Stimulated activated CD4-positive, alpha-beta T cell treated with anti-CD3 and anti-CD28 coated beads, TNF-alpha, amount 100 ng/mL, for 48 hours (primary cell): Measurements from ENCODE around the gene DNAJC16.
A peak's percentile ranks its signal among the peaks of the same experiment; 100 is the strongest.
"Not testable (repeated sequence)": the region's sequence is repeated elsewhere in the genome, so short reads cannot be mapped to it uniquely, and the experiment has no call there.

ENCODE experiments used
- DNase-seq, 3 donors: peaks; one replicate each; pipeline ENCODE4 v3.0.0-alpha.2; 2020; ENCODE audit warnings: low read depth in 3 of 3

DNAJC16 gene

DNA sequence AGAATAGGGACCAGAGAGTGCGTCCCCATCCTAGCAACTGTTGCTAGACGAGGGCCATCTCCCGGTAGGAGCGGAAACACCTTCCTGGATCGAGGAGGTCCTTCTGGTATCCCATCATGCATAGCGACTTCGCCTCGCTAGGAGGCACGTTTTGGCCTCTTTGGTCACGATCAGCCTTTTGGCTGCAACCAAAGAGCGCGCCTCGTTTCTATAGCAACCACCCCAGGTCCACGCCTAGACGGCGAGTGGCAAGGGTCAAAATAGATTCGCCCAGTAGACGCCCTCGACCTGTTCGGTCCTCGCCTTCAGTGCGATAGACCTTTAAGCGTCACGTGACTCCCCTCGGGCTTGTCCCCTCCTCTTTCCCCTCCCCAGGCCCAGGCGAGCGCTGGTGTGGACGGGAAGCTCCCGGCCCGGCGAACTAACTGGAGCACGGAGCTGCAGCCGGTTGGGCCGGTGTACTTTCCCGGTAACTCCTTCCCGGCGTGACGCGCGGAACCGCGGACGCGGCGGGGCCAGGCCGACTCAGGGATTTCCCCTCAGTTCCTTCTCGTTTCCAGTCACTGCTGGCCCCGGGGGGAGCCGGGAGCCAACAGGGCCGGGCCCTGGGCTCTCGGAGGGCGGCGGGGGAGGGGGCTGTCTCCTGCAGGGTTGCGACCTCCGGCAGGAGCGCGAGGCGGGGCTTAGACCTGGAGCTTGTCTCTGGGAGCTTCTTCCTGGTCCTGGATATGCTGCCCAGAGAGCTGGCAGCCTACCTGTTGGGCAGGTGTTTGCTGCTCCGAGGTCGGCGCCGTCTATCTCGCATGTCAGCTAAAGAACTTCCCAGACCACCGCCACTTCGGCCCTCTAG is at the start of gene DNAJC16:
Gene DNAJC16 (plus strand): TSS at position 359 of the 850 bp plus-strand sequence. CDS start 2,258 bp downstream, outside the sequence.
- peak; percentile 94 to 98 (median 95) for DNase-seq

DNA sequence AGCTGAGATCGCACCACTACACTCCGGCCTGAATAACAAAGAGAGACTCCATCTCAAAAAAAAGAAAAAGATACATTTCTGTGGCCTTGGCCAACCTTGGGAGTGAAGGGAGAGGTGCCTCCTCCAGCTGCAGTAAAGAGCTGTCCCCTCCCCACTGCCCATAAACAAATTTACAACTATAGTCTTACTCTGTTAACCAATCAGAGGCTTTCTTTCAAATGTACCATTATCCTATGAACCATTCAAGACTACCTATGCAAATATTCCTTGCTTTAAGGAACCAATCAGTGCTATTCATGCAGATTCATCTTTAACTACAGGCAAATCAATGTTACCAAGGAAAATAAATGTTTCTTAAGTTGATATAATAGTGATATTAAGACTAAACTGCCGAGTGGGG is 49.7 kb upstream of the DNAJC16 start:
- no peak for DNase-seq

DNA sequence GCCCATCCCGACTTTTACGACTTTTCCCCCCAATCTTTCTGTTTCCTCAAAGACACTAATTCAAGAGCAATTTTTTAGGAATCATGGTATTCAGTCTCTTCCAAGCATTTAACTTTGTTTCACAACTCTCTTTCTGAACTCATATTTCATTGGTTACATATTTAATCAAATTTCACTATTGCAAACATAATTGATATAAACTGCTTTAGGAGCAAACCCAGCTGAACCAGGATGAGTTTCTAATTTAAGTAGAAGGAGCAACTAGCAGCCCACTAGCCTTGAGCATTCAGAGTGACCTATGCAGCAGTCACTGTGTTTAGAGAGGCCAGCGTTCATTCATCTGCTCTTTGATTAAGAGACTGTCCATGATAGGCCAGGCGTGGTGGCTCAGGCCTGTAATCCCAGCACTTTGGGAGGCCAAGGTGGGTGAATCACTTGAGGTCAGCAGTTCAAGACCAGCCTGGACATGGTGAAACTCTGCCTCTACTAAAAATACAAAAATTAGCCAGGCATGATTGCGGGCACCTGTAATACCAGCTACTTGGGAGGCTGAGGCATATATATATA is 48.9 kb upstream of the DNAJC16 start:
- no peak for DNase-seq

DNA sequence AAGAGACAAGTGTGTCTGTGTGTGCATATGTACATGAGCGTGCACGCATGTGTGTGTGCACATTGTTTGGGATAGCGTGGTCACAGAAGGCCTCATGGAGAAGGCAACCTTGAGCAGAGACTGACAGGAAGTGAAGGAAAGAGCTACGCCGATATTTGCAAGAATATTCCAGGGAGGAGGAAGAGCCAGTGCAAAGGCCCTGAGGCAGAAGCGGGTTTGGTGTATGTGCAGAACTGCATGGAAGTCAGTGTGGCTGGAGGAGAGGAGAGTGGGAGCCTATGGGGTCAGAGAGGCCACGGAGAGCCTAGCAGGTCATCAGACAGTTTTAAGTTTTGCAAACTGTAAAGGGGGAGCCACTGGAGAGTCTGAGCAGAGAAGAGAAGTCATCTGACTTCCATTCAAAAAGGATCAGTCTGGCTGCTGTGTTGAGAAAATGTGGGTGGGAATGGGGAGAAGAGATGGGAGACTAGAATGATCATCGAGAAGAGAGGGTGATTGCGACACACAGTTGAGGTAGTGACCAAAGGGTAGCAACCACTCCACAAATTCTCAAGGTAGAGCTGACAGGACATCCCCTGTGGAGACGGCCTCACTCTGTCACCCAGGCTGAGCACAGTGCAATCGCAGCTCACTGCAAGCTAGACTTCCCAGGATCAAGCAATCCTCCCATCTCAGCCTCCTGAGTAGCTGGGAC is 46.8 kb upstream of the DNAJC16 start:
- DNase-seq: no peak

DNA sequence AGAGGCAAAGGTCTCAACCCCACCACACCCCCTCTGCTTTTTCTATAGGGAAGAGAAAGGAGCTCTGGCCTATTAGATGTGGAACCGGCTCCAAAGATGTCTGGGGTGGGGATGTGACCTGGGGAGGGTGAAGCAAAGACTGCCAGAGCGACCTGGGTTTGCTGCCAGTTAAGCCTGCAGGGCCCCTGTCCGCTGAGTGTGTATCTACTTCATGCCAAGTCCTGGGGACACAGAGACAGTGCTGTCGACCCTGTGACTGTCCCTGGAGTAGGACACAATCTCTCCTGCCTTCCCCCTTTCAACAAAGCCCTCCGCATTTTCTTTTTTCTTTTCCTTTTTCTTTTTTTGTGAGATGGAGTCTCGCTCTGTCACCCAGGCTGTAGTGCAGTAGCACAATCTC is 44.2 kb upstream of the DNAJC16 start:
- not testable (repeated sequence) for DNase-seq

DNA sequence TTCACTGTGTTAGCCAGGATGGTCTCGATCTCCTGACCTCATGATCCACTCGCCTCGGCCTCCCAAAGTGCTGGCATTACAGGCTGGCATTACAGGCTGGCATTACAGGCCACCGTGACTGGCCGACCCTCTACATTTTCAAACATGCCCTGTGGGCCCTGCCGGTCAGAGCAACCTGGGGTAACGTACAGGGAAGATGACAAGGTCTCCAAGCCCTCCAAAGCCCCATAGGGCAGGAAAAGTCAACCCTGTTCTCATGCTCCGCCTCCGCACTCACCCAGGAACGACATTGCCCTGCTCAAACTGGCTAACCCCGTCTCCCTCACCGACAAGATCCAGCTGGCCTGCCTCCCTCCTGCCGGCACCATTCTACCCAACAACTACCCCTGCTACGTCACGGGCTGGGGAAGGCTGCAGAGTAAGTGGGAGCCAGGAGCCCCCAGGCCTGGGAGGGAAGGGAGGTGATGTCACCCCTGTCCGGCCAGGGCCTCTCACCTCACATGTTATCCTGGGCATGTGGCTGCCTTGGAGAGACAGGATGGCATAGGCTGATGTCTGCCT is 43.6 kb upstream of the DNAJC16 start:
- DNase-seq: not testable (repeated sequence)

DNA sequence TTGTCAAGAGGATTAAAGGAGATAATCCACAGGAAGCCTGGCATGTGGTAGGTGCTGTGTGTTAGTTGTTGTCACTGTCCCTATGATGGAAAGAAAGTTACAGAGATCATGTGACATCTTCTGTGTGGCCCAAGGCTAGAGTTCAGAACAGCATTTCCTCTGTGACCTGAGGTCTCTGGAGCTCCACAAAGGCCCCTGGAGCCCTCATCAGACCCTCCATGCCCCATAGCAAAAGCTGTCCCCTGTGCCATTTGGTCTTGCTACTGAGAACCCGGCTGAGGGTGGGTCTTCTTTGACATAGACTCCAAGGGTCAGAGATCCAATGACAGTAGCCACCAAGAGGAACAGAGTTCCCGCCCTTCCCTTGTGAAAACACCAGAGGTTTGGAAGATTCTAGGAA is 42.7 kb upstream of the DNAJC16 start:
- no peak for DNase-seq

DNA sequence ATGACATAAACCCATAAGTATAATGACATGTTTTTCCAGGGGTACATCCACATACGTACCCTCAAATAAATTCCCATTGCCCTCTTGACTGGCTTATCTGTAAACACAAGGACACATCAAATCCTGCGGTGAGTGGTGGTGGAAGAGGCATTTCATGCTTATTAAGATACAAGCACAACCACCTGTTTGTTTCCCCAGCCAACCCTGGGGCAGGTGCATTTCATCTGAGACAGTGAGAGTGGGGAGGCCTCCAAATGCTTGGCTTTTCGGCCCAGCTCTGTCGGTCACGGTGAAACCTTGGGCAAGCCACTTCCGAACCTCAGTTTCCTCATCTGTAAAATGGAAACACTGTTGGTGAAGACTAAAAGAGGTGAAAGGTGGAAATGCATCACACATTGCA is 42.2 kb upstream of the DNAJC16 start:
- DNase-seq: not testable (repeated sequence)

DNA sequence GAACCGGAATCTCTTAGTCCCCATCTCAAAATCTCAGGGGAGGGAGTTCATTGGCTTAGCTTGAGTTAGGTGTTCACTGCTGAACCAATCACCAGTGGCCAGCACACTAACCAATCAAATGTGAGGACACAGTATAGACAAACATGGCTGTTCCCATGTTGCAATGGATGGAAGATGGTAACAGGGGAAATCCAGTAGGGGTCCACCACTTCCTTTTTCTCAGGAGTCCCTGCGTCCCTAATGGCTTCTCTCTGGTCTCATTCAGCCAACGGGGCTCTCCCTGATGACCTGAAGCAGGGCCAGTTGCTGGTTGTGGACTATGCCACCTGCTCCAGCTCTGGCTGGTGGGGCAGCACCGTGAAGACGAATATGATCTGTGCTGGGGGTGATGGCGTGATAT is 41.0 kb upstream of the DNAJC16 start:
- no peak for DNase-seq

DNA sequence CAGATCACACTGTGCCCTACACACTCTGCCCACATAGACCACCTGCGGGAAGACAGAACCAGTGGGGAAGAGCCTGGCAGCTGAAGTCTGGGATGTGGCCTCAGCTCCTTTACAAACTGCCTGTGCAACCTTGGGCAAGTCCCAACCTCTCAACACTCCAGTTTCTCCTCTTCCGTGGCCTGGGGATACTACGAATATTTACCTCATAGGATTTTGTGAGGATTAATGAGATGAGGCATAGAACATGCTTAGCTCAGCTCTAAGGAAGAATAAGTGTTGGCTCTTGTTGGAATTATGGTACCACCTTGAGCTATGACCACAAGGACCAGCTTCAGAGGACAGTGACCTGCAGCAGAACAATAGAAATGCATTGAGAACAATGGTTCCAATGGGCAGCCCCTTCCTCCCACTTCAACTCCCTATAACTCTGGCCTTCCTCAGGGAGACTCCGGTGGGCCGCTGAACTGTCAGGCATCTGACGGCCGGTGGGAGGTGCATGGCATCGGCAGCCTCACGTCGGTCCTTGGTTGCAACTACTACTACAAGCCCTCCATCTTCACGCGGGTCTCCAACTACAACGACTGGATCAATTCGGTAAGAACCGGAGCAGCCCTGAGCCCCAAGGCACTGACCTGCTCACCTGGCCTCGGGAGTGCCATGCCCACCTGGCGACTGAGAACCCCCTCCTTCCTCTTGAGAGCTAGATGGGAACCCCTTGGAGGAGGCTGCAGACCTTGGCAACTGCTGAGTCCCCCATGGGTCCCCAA is 39.6 kb upstream of the DNAJC16 start:
- not testable (repeated sequence) for DNase-seq

DNA sequence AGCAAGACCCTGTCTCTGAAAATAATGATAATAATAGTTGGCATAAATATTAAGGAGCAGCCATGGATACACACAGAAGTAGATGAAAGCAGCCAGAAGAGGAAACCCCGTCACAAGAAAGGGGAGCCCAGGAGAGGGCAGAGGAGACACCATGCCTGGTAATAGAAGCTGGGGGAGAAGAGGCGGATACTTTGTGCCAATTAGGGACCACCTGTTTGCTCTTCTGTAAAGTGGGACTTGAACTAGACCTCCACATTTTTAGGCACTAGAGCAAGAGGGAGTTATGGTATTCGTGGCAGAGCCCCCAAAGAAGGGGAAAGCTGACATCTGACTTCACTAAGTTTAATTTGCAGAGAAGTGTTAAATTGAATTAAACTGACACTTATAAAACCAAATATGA is 38.3 kb upstream of the DNAJC16 start:
- DNase-seq: no peak

DNA sequence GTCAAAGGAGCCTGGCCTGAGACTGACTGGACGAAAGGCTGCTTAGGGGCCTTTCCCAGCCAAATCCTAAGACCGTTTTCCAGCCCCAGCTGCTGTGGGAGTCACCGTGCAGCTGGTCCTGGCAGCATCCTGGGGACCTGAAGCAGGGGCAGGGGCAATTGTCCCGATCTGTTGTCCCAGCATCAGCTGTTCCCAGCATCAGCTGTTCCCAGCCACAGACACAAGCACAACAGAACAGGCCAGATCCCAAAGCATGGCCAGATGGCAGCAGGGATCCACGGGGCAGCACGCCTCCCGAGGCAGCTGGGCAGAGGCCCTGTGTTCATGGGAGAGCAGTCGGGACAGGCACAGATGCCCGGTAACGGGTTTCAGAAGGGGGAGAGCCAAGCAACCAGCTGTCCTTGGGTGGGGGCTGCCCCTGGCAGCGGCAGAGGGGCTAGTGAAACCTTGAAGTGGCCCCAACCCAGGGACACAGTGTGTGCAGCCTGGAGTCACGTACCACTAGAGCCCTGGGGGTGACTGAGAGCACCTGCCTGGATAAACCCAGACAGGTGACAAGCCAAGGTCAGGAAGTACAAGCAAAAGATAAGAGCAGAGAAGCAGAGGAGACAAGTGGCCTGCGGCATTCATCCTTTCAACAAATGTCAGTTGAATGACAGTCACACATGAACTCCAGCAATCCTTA is 37.5 kb upstream of the DNAJC16 start:
- DNase-seq: no peak

DNA sequence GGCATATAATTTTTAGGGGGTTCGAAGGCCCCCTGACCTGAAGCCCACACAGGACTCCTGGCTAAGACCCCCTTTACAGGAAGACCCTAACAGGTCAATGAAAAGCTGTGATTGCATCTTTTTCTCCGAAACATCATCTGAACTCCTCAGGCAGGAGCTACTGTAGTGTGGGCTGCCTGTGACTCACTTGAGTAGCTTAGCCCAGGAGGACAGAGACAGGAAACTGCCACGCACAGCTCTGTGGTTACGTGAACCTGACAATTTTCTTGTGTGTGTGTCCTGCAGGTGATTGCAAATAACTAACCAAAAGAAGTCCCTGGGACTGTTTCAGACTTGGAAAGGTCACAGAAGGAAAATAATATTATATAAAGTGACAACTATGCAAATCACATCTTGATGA is 35.6 kb upstream of the DNAJC16 start:
- not testable (repeated sequence) for DNase-seq

DNA sequence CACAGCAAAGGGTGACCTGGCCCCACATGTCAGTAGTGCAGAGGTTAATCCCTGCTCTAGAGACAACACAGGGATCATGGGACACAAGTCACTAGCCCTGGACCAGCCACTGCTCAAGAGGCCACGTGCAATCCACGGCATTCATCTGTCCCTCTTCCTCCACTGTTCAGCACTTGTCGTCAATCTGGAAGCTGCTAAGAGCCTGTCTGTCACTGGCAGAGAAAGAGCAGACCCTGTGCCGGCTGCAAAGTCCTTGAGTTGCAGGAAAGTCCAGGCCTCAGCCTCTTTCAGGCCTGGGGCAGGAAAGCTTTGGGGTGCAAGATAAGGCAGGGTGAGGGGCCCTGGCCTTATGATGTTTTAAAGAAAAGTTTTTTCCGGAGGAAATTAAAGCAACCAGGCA is 34.1 kb upstream of the DNAJC16 start:
- DNase-seq: no peak

DNA sequence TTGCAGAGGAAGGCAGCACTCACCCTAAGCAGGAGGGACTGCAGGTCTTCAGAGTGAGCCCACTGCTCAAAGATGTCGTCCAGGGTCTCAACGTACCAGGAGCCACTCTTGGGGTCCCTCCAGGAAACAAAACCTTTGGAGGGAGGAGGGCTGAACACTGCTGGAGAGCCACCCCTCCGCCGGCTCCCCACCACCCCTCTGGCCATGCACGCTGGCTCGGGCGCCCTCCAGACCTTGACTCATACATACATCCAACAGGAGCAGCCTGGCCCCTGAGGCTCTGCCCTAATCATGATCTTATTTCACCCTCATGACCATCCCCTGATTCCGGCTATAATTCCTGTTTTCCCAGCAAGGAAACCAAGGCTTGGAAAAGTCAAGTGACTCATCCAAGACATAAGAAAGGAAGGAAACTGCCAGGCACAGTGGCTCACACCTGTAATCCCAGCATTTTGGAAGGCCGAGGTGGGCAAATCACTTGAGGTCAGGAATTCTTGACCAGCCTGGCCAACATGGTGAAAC is 32.7 kb upstream of the DNAJC16 start:
- no peak for DNase-seq

DNA sequence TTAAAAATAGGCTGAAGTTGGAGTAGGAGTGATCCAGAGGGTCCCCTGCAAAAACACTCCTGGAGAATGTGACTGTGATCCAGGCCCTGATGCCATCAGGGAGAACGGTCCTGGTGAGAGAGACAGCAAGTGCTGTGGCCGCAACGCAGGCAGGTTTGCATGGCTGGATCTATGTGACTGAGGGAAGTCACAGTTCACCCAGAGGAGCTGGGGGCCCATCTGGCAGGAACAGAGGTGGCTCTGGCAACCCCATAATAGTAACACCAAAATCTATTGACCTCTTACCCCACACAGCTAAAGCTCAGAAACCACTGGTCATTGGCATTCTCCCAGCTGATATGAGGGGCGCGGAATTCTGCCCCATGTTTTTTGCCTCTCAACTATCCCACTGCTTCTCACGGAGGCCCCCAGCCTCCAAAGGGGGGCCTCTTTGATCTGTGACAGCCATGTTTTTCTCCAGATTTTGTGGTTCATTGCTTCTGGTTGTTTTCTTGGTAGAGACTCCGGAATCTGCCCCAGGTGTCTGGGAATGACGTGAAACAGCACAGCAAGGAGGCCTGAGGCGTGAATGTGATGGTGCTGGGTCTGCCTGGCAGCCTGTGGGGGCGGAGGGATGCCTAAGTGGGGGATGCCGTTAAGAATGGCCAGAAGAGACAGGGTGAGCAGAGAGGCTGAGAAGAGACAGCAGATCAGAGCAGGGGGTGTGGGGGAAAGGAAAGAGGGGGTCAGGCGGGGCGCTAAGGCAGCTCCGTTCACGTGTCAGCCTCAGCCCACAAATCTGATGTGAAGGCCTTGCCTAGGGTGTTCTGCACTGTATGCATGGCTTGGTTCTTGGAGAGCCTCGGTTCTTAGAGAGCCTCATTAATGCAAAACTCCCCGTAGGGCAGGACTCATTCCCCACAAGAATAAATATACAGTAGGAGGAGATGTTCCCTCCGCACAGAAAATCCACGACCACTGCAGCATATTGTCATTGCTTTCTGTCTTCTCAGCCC is 26.2 kb upstream of the DNAJC16 start:
- no peak for DNase-seq

DNA sequence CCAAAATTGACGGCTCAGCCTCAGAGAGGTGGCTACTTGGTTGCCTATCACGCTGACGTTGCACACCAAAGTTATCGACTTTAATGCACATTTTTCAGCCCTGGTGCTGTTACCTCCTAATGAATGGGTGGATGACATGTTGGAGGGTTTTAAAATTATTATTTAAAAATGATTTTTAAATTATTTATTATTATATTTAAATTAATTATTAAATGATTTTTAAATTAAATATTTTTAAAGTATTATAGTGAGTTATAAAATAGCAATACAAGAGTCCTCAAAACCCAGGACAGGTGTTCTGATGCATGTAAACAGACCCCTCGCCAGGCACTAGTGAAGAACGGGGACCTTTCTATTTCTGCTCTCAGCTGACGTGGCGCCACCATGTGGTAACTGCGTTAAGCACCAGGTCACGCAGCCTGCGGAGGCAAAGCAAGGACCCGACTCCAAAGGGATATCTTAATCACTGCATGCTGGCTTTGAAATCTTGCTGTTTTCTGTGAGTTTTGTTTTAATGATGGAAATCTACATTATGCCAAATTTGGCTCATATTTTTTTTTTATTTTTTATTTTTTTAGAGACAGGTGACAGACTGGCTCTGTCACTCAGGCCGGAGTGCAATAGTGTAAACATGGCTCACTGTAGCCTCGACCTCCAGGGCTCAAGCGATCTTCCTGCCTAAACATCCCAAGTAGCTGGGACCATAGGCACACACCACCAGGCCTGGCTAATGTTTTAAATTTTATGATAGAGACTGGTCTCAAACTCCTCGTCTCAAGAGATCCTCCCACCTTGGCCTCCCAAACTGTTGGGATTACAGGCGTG is 25.2 kb upstream of the DNAJC16 start:
- peak; percentile 24 to 48 (median 44) for DNase-seq

DNA sequence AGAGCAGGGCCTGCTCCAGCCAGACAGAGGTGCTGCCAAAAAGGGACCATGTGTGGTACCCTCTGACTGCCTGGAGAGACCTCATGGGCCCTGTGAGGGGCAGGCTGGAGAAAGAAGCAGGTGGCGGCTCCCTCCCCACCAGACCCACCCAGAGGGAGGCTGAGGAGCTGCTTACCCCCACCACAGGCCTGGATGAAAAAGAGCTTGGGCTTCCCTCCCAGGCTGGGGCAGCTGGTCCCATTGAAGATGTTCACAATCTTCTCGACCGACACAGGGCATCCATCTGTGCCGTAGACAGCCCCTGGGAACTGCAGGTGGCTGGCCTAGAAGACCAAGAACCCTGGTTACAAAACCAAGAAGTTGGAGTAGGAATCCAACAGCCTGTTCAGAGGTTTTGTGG is 22.2 kb upstream of the DNAJC16 start:
- no peak for DNase-seq

DNA sequence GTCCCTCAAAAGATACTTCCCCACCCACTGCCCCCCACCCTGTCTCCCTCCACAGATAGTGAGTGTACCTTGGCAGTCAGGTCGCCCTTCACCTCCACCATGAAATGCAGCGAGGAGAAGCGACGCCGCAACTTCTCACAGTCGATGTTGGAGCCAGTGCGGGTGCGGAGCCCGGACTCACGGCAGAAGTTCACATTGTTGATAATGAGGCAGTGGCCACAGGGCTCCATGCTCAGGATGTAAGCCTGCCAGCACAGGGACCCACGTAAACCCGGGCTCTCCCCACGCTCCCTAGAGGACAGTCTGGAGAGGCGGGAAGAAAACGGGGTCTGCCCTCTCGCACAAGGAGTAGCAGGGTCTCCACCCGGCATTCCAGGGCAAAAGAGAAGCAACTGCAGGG is 19.8 kb upstream of the DNAJC16 start:
- DNase-seq: no peak
